HCT116 (cell line): Measurements from ENCODE around the gene CNTN5. TPM values are rescaled to one million over a fixed set of nuclear protein-coding genes. Genes with fewer than 3 reads are reported as not detected.

Source experiments
- ATAC-seq: fragments of 200-7000 bp; cut with Tn5 transposase; 2 replicates; pipeline ENCODE4 v1.9.1; 2020; ENCODE audit warnings: mild to moderate bottlenecking, moderate library complexity
- BruUV-seq: library from RNA; stranded (reverse); fragments of 400-500 nt; replicated peaks from 2 replicates; lab custom pipeline; 2021; lab: Mats Ljungman, UMichigan
- CTCF ChIA-PET: fragments of 300-600 bp; sonication (Branson Sonifier 250); formaldehyde crosslinking; loops from one replicate; lab custom pipeline; 2021; ENCODE audit warnings: antibody characterized with exemption; lab: Charles Lee
- POLR2A ChIA-PET: fragments of 300-600, 350-600 bp; sonication (Branson Sonifier 250); formaldehyde crosslinking; loops from one replicate; lab custom pipeline; 2021; ENCODE audit warnings: antibody characterized with exemption; lab: Charles Lee
- RAD21 ChIA-PET, 2 experiments: fragments of 300-600 bp; sonication (Branson Sonifier 250); formaldehyde crosslinking; loops; one replicate each; lab custom pipeline; 2023; ENCODE audit warnings: low total read pairs in 2 of 2; ENCODE audit not compliant: uncharacterized antibody in 2 of 2, unreplicated experiment in 2 of 2, low non-redundant PET in 1 of 2; lab: Charles Lee
- DNase-seq: peaks from one replicate; pipeline ENCODE4 v3.0.0-alpha.2; 2010; ENCODE audit warnings: low read depth, low spot score
- H2AFZ ChIP-seq: fragments of 200-600 bp; shearing (Covaris generic), sonication (generic); 2 replicates; pipeline ENCODE4 v1.6.1; 2017; ENCODE audit warnings: low read depth, mixed run types, mixed read lengths, antibody characterized with exemption, low read length; ENCODE audit not compliant: poor library complexity, severe bottlenecking
- H3K27ac ChIP-seq: 2 replicates; pipeline ENCODE4 v1.5.1; 2012; ENCODE audit warnings: low read depth, low read length
- H3K27me3 ChIP-seq: fragments of 200-600 bp; sonication (generic); 2 replicates; pipeline ENCODE4 v1.6.1; 2016; ENCODE audit warnings: mixed run types, low read length, mixed read lengths; ENCODE audit not compliant: insufficient read depth
- H3K36me3 ChIP-seq, 2 experiments: fragments of 200-500 bp in 1 of 2; fragments of 200-600 bp in 1 of 2; sonication (Bioruptor generic) in 1 of 2; sonication (generic) in 1 of 2; 2 replicates each; pipeline versions ENCODE4 v1.5.1 to v1.6.1; 2014 to 2016; ENCODE audit warnings: low read length in 2 of 2, inconsistent platforms in 1 of 2, mixed read lengths in 1 of 2, mixed run types in 1 of 2; ENCODE audit not compliant: insufficient read depth in 2 of 2, control insufficient read depth in 1 of 2
- H3K4me1 ChIP-seq, 2 experiments: fragments of 200-600 bp in 1 of 2; sonication (generic) in 1 of 2; 2 replicates each; pipeline versions ENCODE4 v1.5.1 to v1.6.1; 2012 to 2017; ENCODE audit warnings: low read length in 2 of 2, inconsistent platforms in 1 of 2, mild to moderate bottlenecking in 1 of 2, mixed read lengths in 1 of 2, mixed run types in 1 of 2, moderate library complexity in 1 of 2; ENCODE audit not compliant: insufficient read depth in 2 of 2, control insufficient read depth in 1 of 2
- H3K4me2 ChIP-seq: fragments of 200-600 bp; sonication (generic); 2 replicates; pipeline ENCODE4 v1.6.1; 2017; ENCODE audit warnings: mixed run types, low read length, mixed read lengths
- H3K4me3 ChIP-seq, 2 experiments: fragments of 200-600 bp in 1 of 2; sonication (generic) in 1 of 2; replicated peaks in 1 of 2; 2 replicates each; pipeline ENCODE4 v1.5.1; 2011 to 2016; ENCODE audit warnings: low read length in 2 of 2, control low read depth in 1 of 2, low read depth in 1 of 2, mild to moderate bottlenecking in 1 of 2, mixed read lengths in 1 of 2, mixed run types in 1 of 2
- H3K79me2 ChIP-seq: fragments of 200-600 bp; sonication (generic); 2 replicates; pipeline ENCODE4 v1.6.1; 2017; ENCODE audit warnings: mild to moderate bottlenecking, mixed run types, low read length, moderate library complexity, mixed read lengths; ENCODE audit not compliant: insufficient read depth
- H3K9ac ChIP-seq: fragments of 200-600 bp; sonication (generic); 2 replicates; pipeline ENCODE4 v1.6.1; 2016; ENCODE audit warnings: low read length, mixed read lengths
- H3K9me2 ChIP-seq: fragments of 200-600 bp; sonication (generic), shearing (Covaris generic); 2 replicates; pipeline ENCODE4 v1.6.1; 2017; ENCODE audit warnings: mixed run types, mild to moderate bottlenecking, moderate library complexity; ENCODE audit not compliant: insufficient read depth
- H3K9me3 ChIP-seq, 2 experiments: fragments of 200-500 bp in 1 of 2; fragments of 200-600 bp in 1 of 2; sonication (Bioruptor generic) in 1 of 2; sonication (generic) in 1 of 2; 2 replicates each; pipeline ENCODE4 v1.6.1; 2014 to 2017; ENCODE audit warnings: low read length in 2 of 2, mixed read lengths in 2 of 2, inconsistent platforms in 1 of 2, low read depth in 1 of 2, mild to moderate bottlenecking in 1 of 2, mixed run types in 1 of 2, moderate library complexity in 1 of 2; ENCODE audit not compliant: control insufficient read depth in 1 of 2, insufficient read depth in 1 of 2
- H4K20me1 ChIP-seq: fragments of 200-600 bp; sonication (generic), shearing (Covaris generic); 2 replicates; pipeline ENCODE4 v1.6.1; 2017; ENCODE audit warnings: mixed run types, mild to moderate bottlenecking, moderate library complexity; ENCODE audit not compliant: insufficient read depth
- ATF3 ChIP-seq: IDR thresholded peaks from 2 replicates; pipeline ENCODE4 v1.6.1; 2012
- CBX3 ChIP-seq: IDR thresholded peaks from 2 replicates; pipeline ENCODE4 v1.6.1; 2012; ENCODE audit warnings: low read depth
- CEBPB ChIP-seq: IDR thresholded peaks from 2 replicates; pipeline ENCODE4 v1.6.1; 2012; ENCODE audit warnings: low read depth
- CTCF ChIP-seq, 3 experiments: fragments of 200-600 bp in 1 of 3; sonication (generic) in 1 of 3; IDR thresholded peaks in 2 of 3; conservative IDR thresholded peaks in 1 of 3; 2 replicates each; pipeline ENCODE4 v1.5.1; 2012 to 2017; ENCODE audit warnings: low read depth in 2 of 3, low read length in 2 of 3, antibody characterized with exemption in 1 of 3, borderline replicate concordance in 1 of 3, control low read depth in 1 of 3, mild to moderate bottlenecking in 1 of 3, mixed read lengths in 1 of 3, mixed run types in 1 of 3, moderate library complexity in 1 of 3; ENCODE audit not compliant: insufficient read depth in 1 of 3
- EGR1 ChIP-seq: IDR thresholded peaks from 2 replicates; pipeline ENCODE4 v1.6.1; 2012; ENCODE audit warnings: low read depth
- EZH2phosphoT487 ChIP-seq: fragments of 200-600 bp; IDR thresholded peaks from 2 replicates; pipeline ENCODE4 v1.6.1; 2018; ENCODE audit warnings: antibody characterized with exemption, borderline replicate concordance
- FOSL1 ChIP-seq: IDR thresholded peaks from 2 replicates; pipeline ENCODE4 v1.6.1; 2012; ENCODE audit warnings: low read depth
- JUND ChIP-seq: IDR thresholded peaks from 2 replicates; pipeline ENCODE4 v1.6.1; 2012
- MAX ChIP-seq: IDR thresholded peaks from 2 replicates; pipeline ENCODE4 v1.6.1; 2012
- POLR2AphosphoS5 ChIP-seq: IDR thresholded peaks from 2 replicates; pipeline ENCODE4 v1.6.1; 2011; ENCODE audit warnings: mild to moderate bottlenecking, low read depth, low read length, moderate library complexity
- RAD21 ChIP-seq: IDR thresholded peaks from 2 replicates; pipeline ENCODE4 v1.6.1; 2012; ENCODE audit warnings: low read depth, mild to moderate bottlenecking
- SIN3A ChIP-seq: IDR thresholded peaks from 2 replicates; pipeline ENCODE4 v1.6.1; 2012; ENCODE audit warnings: low read depth
- TCF7L2 ChIP-seq: IDR thresholded peaks from 2 replicates; pipeline ENCODE4 v1.7.0; 2011; ENCODE audit warnings: borderline replicate concordance, inconsistent platforms; ENCODE audit not compliant: insufficient read depth, insufficient read length; ENCODE audit errors: extremely low read depth
- YY1 ChIP-seq: IDR thresholded peaks from 2 replicates; pipeline ENCODE4 v1.6.1; 2011; ENCODE audit warnings: low read length, low read depth, moderate library complexity, mild to moderate bottlenecking; ENCODE audit not compliant: insufficient replicate concordance; ENCODE audit errors: extremely low read depth
- ZNF274 ChIP-seq: fragments of 200-500 bp; sonication (Bioruptor generic); IDR thresholded peaks from 2 replicates; pipeline ENCODE4 v1.6.1; 2014; ENCODE audit warnings: mild to moderate bottlenecking, low read depth, low read length, inconsistent platforms
- intact Hi-C: fragments of 100-400 bp; cut with micrococcal nuclease; formaldehyde crosslinking; loops from 2 replicates; pipeline ENCODE4 v1.10.0; 2022
- total RNA-seq: library from RNA; stranded (reverse); gene quantifications from one replicate; pipeline ENCODE4 v1.2.1, GENCODE V29; 2021; ENCODE audit not compliant: unreplicated experiment
- TF ChIP-seq, protein P1 (sequence below): IDR thresholded peaks from 2 replicates; pipeline ENCODE4 v1.6.1; 2011; ENCODE audit warnings: mild to moderate bottlenecking, low read length, moderate library complexity; ENCODE audit not compliant: insufficient replicate concordance; ENCODE audit errors: extremely low read depth

Gene CNTN5
- total RNA-seq, 1 experiment from 2014 or later = not detected

- H2AFZ ChIP-seq = no peak overlapping the region
- DNase-seq (no peak), ATAC-seq (no peak)
- no peaks in the 10 kb centered on the region for H4K20me1 ChIP-seq
- H3K79me2 ChIP-seq = no peaks in the 10 kb centered on the region
- H3K4me3 ChIP-seq = no peak overlapping the region
- no peaks in the 10 kb centered on the region for H3K9me2 ChIP-seq
- RAD21 ChIA-PET = no interaction called here
- BruUV-seq = no TSS peak
- H3K4me1 ChIP-seq = no peaks in the 10 kb centered on the region
- CTCF ChIA-PET = no interaction called here
- H3K27me3 ChIP-seq = no peaks in the 10 kb centered on the region
- TF ChIP-seq ATF3 (no peak), CTCF (IDR thresholded peaks at IDR 0.05 in 2 of 3, conservative IDR thresholded peaks at IDR 0.05 in 1 of 3; ENCODE audit: borderline replicate concordance in 1 of 3, insufficient read depth in 1 of 3, low read depth in 2 of 3, low read length in 2 of 3) (no peak), CBX3 (no peak), RAD21 (no peak), EZH2phosphoT487 (no peak), MAX (no peak), TCF7L2 (no peak)
- peaks cover 0 to 5% of the 10 kb centered on the region in 2 experiments; a peak in 2 of 4 replicates for H3K9me3 ChIP-seq
- intact Hi-C loops = no loop called here
- H3K9ac ChIP-seq = no peak overlapping the region
- POLR2A ChIA-PET = no interaction called here
- H3K27ac ChIP-seq = no peak overlapping the region
- no peaks in the 10 kb centered on the region for H3K36me3 ChIP-seq
- H3K4me2 ChIP-seq = no peak overlapping the region
Measured at GRCh38 chr11:99443276-99443675, 422.5 kb downstream of the CNTN5 start.

DNA sequence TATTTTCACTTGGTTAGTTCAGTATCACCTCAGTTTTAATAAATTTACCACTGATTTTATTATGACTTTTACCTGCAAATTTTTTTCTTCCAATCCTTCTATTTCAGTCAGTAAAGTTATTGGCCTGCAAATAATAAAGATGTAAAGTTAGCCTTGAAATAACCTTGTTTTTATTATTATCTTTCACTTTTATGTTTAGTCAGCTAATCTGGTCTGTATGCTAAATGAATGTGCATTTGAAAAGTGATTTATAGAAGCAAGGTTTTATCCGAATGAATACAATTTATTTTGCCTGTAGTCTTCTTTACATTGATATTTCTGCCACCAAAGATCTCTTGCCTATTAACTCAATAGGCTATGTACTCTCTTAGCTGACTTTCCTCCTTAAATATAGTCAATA lies 425.7 kb downstream of the CNTN5 start:
- H4K20me1 ChIP-seq = no peaks in the 10 kb centered on the region
- H3K4me1 ChIP-seq = no peaks in the 10 kb centered on the region
- intact Hi-C loops = no loop called here
- H3K27ac ChIP-seq = no peak overlapping the region
- no peak overlapping the region for H3K4me2 ChIP-seq
- no peaks in the 10 kb centered on the region for H3K9me2 ChIP-seq
- no TSS peak for BruUV-seq
- H3K9ac ChIP-seq = no peak overlapping the region
- no peak overlapping the region for H3K4me3 ChIP-seq
- no peaks in the 10 kb centered on the region for H3K79me2 ChIP-seq
- ATAC-seq (no peak), DNase-seq (no peak)
- no peaks in the 10 kb centered on the region for H3K27me3 ChIP-seq
- H2AFZ ChIP-seq = no peak overlapping the region
- ChIA-PET RAD21 (no interaction called here), POLR2A (no interaction called here), CTCF (no interaction called here)
- H3K9me3 ChIP-seq = peaks cover 0 to 5% of the 10 kb centered on the region in 2 experiments; a peak in 2 of 4 replicates
- H3K36me3 ChIP-seq = no peaks in the 10 kb centered on the region
- no peak for TF ChIP-seq FOSL1
- no peak for TF ChIP-seq ZNF274
- no peak for TF ChIP-seq TCF7L2
- no peak for TF ChIP-seq CBX3
- TF ChIP-seq JUND = no peak
- TF ChIP-seq EGR1 = no peak
- TF ChIP-seq YY1 = no peak
- TF ChIP-seq CEBPB = no peak
- TF ChIP-seq, protein P1, sequence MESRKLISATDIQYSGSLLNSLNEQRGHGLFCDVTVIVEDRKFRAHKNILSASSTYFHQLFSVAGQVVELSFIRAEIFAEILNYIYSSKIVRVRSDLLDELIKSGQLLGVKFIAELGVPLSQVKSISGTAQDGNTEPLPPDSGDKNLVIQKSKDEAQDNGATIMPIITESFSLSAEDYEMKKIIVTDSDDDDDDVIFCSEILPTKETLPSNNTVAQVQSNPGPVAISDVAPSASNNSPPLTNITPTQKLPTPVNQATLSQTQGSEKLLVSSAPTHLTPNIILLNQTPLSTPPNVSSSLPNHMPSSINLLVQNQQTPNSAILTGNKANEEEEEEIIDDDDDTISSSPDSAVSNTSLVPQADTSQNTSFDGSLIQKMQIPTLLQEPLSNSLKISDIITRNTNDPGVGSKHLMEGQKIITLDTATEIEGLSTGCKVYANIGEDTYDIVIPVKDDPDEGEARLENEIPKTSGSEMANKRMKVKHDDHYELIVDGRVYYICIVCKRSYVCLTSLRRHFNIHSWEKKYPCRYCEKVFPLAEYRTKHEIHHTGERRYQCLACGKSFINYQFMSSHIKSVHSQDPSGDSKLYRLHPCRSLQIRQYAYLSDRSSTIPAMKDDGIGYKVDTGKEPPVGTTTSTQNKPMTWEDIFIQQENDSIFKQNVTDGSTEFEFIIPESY = no peak
- TF ChIP-seq POLR2AphosphoS5 = no peak
- TF ChIP-seq SIN3A = no peak
